NCI-H2196 (cell line): ENCODE measurements around the gene EPHB2.
A peak's percentile ranks its signal among the peaks of the same experiment; 100 is the strongest.

Experiments
- DNase-seq: peaks from one replicate; lab custom pipeline; 2025; ENCODE audit not compliant: unreplicated experiment; lab: John Stamatoyannopoulos, UW

Gene EPHB2

GRCh38 chr1:22852144-22852655 is 141.6 kb downstream of the EPHB2 start:
- no peak for DNase-seq

GRCh38 chr1:22853651-22854185 is 143.1 kb downstream of the EPHB2 start:
- DNase-seq = no peak

- DNase-seq = no peak
Measured at GRCh38 chr1:22854688-22855565, 144.3 kb downstream of the EPHB2 start.

- peak; percentile 8 for DNase-seq
Measured at GRCh38 chr1:22855668-22856606, 145.3 kb downstream of the EPHB2 start.

- no peak for DNase-seq
Measured at GRCh38 chr1:22857661-22858060, 147.0 kb downstream of the EPHB2 start.

DNA sequence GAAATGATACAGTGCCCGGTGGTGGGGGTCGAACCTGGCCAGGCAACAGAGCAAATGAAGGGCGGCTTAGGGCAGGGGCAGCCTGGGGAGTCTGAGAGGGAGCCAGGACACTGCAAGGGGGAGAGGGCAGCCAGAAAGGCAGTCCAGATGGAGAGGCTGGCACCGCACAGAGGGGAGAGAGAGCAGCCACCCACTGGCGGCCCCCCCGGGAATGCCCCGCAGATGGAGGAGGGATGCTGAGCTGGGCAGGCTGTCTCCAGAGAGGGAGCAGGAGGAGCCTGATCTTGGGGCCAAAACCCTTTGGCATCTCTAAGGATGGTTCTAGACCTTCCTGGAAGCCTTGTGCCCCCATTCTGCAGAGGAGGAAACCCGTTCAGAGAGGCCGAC is 149.8 kb downstream of the EPHB2 start:
- DNase-seq = no peak

- DNase-seq = no peak
Measured at GRCh38 chr1:22860883-22861385, 150.3 kb downstream of the EPHB2 start.

DNA sequence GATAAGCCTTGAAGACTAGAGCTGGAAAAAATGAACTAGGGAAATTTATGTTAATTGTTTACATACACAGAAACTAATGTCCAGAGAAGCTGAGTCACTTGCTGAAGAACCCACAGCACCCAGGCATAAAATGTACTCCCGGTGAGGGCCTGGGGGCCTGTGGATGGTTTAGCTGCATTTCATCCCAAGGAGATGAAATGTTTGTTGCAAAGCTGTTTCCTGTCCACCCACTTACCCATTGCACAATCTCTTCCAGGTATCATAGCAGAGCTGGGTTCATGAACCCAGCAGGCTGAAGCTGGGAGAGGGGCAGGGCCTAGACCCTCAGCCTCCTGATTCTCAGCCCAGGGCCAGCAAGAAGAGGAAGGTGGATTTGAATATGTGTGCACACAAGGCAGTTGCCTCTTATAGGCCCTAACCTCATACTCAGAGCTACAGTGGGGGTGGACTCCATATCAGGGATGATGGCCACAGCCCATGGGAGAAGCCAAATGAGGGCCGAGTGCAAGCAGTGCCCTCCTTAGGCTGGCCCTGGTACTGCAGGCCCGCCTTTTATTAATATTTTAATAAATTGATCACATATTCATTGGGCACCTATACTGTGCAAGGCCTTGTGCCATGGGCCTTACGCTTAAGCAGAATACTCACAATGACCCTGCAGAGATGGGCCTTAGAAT is 151.3 kb downstream of the EPHB2 start:
- peak; percentile 61 for DNase-seq

DNA sequence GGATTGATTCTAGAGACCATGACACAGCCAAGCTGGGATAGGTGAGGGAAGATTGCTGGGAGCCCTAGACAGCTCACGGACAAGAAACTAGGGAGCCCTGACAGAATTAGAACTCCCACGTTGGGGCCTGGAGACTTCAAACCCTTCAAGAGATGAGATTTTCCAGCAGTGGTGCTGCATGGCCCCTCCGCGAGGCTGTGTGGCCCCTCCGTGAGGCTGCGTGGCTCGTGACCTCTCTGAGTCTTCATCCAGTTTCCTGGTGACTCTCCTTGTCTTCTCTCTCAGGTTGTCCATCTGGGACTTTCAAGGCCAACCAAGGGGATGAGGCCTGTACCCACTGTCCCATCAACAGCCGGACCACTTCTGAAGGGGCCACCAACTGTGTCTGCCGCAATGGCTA is 152.1 kb downstream of the EPHB2 start:
- no peak for DNase-seq

DNA sequence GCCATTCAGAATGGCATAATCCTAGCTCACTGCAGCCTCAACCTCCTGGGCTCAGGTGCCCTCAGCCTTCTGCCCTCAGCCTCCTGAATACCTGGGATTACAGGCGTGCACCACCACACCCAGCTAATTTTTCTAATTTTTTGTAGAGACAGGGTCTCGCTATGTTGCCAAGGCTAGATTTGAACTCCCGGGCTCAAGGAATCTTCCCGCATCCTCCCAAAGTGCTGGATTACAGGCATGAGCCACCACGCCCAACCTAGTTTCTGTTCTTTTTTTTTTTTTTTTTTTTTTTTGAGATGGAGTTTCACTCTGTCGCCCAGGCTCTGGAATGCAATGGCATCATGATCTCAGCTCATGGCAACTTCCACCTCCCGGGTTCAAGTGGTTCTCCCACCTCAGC is 153.1 kb downstream of the EPHB2 start:
- DNase-seq = no peak

GRCh38 chr1:22864886-22865285 is 154.2 kb downstream of the EPHB2 start:
- no peak for DNase-seq

DNA sequence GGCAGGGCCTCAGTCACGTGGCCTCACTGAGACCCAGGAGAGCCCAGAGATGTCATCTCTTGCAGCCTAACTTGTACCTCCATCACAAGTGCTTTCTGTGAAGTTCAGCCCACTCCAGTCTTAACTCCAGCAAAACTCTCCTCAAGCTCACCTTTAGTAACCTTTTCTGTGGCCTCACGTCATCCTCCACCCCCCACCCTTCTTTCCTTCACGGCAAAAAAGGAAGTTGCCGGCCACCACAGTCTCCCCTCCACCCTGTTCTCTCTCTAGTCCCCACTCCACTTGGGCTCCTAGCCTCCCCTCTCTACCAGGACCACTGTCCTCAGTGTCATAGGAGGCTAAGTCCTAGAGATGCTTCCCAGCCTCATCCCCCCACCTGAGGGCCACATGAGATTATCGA is 155.1 kb downstream of the EPHB2 start:
- no peak for DNase-seq

GRCh38 chr1:22866868-22867267 is 156.2 kb downstream of the EPHB2 start:
- no peak for DNase-seq

DNA sequence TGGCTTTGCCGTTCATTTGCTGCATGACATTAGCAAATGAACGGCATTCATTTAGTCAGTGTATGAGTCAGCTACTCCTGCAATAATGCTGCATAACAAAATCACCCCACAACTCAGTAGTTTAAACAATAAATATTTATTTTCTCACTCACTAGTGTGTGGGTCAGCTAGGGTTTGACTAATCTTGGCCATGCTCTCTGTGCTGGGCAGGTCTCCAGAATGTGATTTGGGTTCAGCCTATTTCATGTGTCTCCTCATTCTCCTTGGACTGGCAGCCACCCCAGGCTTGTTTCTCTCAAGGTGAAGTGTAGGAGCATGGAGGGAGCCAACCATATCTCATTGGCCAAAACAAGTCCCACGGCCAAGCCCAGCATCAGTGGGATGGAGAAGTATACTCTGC is 157.7 kb downstream of the EPHB2 start:
- DNase-seq = no peak

GRCh38 chr1:22869325-22869724 is 158.7 kb downstream of the EPHB2 start:
- DNase-seq = no peak

DNA sequence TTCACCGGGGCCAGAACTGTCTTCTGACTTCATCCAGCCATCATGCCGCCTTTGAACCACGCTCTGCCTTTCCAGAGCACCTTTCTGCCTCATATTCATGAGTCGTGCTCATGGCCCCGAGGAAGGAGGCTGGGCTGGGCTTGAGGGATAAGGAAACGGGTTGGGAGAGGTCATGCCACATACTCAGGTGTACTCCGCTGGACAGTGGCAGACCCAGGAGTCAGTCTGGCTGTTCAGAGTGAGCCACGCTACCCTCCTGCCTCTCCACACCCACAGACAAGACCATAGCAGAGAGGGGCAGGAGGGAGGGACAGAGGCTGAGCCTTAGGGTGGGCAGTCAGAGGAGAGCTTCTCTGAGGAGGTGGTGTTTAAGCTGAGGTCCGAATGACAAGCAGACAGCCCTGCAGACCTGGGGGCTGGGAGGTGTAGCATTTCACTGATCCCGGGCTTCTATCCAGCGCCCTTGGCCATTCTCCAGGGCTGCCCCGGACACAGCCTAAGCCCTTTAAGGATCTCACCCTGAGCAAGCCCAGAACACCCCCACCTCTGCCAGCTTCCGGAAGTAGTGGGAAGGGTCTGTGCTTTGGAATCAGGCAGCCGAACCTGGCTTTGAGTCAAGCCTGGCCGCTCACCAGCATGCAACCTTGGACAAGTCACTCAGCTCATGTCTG is 159.7 kb downstream of the EPHB2 start:
- peak; percentile 84 for DNase-seq

GRCh38 chr1:22872981-22873664 is 162.5 kb downstream of the EPHB2 start:
- no peak for DNase-seq

DNA sequence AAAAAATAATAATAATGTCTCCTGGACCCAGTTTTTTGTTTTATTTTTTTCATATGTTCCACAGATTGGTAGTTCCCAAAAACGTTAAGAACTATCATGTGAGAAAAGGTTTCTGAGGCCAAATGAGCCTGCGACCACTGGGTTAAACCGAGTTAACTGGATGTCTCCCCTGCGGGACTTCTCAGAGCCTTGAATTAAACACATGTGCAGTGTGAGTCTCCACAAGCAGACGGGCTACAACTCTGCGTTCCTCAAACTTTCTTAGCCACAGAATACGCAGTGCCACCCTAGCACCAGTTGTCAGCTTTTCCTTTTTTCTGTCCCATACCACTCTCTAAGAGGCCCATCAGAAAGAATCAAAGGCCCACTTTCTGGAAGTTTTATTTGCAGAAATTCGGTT is 164.1 kb downstream of the EPHB2 start:
- DNase-seq = no peak

DNA sequence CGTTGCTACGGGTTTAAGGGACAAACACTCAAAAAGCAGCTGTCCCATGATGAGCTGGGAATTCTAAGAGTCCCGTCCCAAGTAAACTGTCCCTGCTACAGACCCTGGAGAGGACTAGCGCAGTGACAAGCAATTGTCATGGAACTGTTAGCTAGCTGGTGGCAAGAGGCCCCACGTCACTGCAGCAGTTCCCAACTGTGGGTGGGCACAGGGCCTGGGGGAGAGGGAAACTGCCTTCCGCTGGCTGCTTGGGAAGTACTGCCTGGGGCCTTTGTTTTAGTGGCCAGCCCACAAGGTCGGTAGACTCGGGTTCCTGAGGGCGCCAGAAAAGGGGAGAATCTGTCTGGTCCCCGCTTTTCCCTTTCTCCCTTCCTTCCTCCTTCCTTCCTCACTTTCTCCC is 164.6 kb downstream of the EPHB2 start:
- no peak for DNase-seq

GRCh38 chr1:22875841-22876240 is 165.2 kb downstream of the EPHB2 start:
- DNase-seq = no peak
